Tibial nerve (tissue), 4 donors: Measurements from ENCODE around the gene TTC39C. TPM values are rescaled to one million over a fixed set of nuclear protein-coding genes. Genes with fewer than 3 reads are reported as not detected.
"Not testable (repeated sequence)": the region's sequence is repeated elsewhere in the genome, so short reads cannot be mapped to it uniquely, and the experiment has no call there.

Source experiments
- DNase-seq, 2 donors: peaks; one replicate each; pipeline ENCODE4 v3.0.0-alpha.2; 2019; ENCODE audit warnings: low spot score in 2 of 2
- H3K27ac ChIP-seq, 4 donors: fragments of 200-600 bp; sonication (generic) in 3 of 4; one replicate each; pipeline ENCODE4 v1.5.1; 2017 to 2019; ENCODE audit warnings: mild to moderate bottlenecking in 1 of 4
- H3K27me3 ChIP-seq, 2 donors: fragments of 200-600 bp; sonication (generic) in 1 of 2; one replicate each; pipeline versions ENCODE4 v1.5.1 to v1.6.0; 2017 to 2019
- H3K36me3 ChIP-seq, 3 donors: fragments of 200-600 bp; sonication (generic); one replicate each; pipeline ENCODE4 v1.5.1; 2018 to 2019
- H3K4me1 ChIP-seq, 4 donors: fragments of 200-600 bp; sonication (generic) in 3 of 4; one replicate each; pipeline ENCODE4 v1.5.1; 2017 to 2019
- H3K4me3 ChIP-seq, 4 donors: fragments of 200-600 bp; sonication (generic) in 3 of 4; one replicate each; pipeline ENCODE4 v1.5.1; 2017 to 2019; ENCODE audit warnings: mild to moderate bottlenecking in 1 of 4, moderate library complexity in 1 of 4
- H3K9me3 ChIP-seq, 4 donors: fragments of 200-600 bp; sonication (generic) in 3 of 4; one replicate each; pipeline ENCODE4 v1.5.1; 2017 to 2019
- EP300 ChIP-seq, 2 donors: sonication (generic); formaldehyde crosslinking; IDR thresholded peaks; one replicate each; pipeline ENCODE4 v1.6.1; 2017; ENCODE audit warnings: antibody characterized with exemption in 2 of 2, mild to moderate bottlenecking in 1 of 2
- POLR2A ChIP-seq, 2 donors: fragments of 450-650 bp; IDR thresholded peaks; one replicate each; pipeline ENCODE4 v1.6.1; 2017; ENCODE audit warnings: antibody characterized with exemption in 2 of 2, mild to moderate bottlenecking in 2 of 2, moderate library complexity in 2 of 2
- WGBS, 2 donors: methylation state at CpG; one replicate each; pipeline ENCODE4 v1.1.5; 2018; 5-methylcytosine and 5-hydroxymethylcytosine counted together
- total RNA-seq, 4 donors: library from RNA; depleted of rRNA; stranded (reverse); fragments of >200 nt; gene quantifications; one replicate each; pipeline ENCODE4 v1.1.0, GENCODE V29; 2016
- TF ChIP-seq, protein P1 (sequence below), 5 experiments: fragments of 200-600 bp in 3 of 5; fragments of 450-650 bp in 2 of 5; sonication (generic) in 3 of 5; IDR thresholded peaks; one replicate each; pipeline ENCODE4 v1.5.1; 2016 to 2019; ENCODE audit warnings: antibody characterized with exemption in 5 of 5, mild to moderate bottlenecking in 3 of 5, moderate library complexity in 2 of 5

Gene TTC39C
- total RNA-seq, 4 donors from 2014 or later, result 22.6 to 35.1 (median 29.3) TPM

DNA sequence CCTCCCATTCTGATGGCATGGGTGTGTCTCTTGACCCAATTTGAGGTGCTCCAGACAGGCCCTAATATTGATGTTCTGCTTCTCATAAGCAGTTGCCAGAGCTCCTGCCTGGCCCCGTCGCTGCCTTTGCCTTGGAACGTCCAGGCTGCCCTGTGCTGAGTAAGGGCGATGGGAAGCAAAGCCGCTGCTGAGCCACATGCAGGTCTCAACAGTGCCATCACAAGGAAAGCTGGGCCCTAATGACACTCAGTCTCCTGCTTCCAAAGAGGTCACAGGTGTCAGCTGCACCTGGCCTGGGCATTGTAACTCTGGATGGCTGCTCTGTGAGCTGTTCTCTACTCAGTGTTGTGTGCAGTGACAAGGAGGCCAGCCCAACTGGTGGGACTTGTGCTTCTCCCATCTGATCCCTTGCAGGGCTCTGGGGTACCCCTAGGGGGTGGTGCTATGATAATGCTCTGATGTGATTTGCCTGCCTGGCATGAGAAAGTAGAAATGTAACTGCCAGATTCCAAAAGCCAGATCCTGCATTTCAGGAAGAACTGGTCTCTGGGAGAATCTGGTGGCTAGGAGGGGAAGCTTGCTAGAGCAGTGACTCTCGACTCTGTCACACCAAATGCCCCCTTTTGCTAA lies 8.7 kb downstream of the TTC39C start:
- H3K4me3 ChIP-seq, result no peak overlapping the region
- WGBS, 2 donors, result 98 to 99% methylated on average over 6 of the region's 6 CpGs
- no peak for DNase-seq
- H3K27ac ChIP-seq, result no peak overlapping the region
- no peaks in the 10 kb centered on the region for H3K9me3 ChIP-seq
- TF ChIP-seq POLR2A (IDR thresholded peaks at IDR 0.05) (no peak), EP300 (IDR thresholded peaks at IDR 0.05) (no peak)
- TF ChIP-seq, protein P1, sequence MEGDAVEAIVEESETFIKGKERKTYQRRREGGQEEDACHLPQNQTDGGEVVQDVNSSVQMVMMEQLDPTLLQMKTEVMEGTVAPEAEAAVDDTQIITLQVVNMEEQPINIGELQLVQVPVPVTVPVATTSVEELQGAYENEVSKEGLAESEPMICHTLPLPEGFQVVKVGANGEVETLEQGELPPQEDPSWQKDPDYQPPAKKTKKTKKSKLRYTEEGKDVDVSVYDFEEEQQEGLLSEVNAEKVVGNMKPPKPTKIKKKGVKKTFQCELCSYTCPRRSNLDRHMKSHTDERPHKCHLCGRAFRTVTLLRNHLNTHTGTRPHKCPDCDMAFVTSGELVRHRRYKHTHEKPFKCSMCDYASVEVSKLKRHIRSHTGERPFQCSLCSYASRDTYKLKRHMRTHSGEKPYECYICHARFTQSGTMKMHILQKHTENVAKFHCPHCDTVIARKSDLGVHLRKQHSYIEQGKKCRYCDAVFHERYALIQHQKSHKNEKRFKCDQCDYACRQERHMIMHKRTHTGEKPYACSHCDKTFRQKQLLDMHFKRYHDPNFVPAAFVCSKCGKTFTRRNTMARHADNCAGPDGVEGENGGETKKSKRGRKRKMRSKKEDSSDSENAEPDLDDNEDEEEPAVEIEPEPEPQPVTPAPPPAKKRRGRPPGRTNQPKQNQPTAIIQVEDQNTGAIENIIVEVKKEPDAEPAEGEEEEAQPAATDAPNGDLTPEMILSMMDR (IDR thresholded peaks at IDR 0.05), result no peak
- peaks cover 0 to 20% (median 12%) of the 10 kb centered on the region in 4 donors for H3K4me1 ChIP-seq
- H3K27me3 ChIP-seq, result no peaks in the 10 kb centered on the region
- H3K36me3 ChIP-seq, result peaks cover 0 to 8% (median 0%) of the 10 kb centered on the region in 3 donors

DNA sequence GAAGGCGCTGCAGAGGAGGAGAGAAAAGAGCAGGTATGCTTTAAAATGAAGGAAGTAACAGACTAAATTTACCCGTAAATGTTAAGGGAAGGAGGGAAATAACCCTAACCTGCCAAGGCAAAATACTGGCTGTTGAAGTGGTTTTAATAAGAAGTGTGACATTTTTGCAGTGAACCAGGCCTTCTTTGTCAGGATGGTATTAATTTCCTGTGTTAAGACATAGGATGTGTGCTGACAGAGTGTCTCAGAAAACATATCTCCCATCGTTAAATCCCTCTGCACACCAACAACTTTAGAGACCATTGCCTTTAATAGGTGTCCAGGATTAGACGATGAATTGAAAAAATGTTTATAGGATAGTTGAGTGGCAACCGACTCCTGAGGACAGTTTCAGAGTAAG lies 9.9 kb downstream of the TTC39C start:
- H3K4me3 ChIP-seq, result no peak overlapping the region
- no peak for DNase-seq
- H3K27me3 ChIP-seq, result no peaks in the 10 kb centered on the region
- H3K27ac ChIP-seq, result no peak overlapping the region
- H3K9me3 ChIP-seq, result no peaks in the 10 kb centered on the region
- H3K36me3 ChIP-seq, result peaks cover 0 to 8% (median 0%) of the 10 kb centered on the region in 3 donors
- peaks cover 0 to 25% (median 10%) of the 10 kb centered on the region in 4 donors for H3K4me1 ChIP-seq
- TF ChIP-seq EP300 (IDR thresholded peaks at IDR 0.05), result no peak
- TF ChIP-seq, protein P1 (IDR thresholded peaks at IDR 0.05), result no peak
- TF ChIP-seq POLR2A (IDR thresholded peaks at IDR 0.05), result no peak
- WGBS, 2 donors, result 90 to 91% methylated on average over 5 of the region's 5 CpGs

DNA sequence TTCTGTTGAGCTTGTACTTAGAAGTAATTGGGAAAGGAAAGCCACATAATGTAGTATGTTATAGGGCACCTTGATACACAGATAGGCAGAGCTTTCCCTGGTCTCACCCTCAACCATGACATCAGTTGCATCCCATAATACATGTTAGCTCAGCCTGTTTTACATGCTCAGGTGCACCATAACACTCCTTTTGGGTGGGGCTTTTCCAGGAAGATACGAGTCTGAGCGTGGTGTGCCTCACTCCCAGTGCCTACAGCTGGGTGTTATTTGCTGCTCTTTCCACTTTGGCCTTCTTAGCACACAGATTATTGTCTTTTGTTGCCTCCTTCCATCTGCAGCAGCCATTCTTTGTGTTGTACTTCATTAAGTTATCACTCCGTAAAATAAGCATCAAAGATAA lies 11.9 kb downstream of the TTC39C start:
- DNase-seq, result no peak
- H3K27ac ChIP-seq, result no peak overlapping the region
- 91 to 96% methylated on average over 3 of the region's 3 CpGs for WGBS, 2 donors

DNA sequence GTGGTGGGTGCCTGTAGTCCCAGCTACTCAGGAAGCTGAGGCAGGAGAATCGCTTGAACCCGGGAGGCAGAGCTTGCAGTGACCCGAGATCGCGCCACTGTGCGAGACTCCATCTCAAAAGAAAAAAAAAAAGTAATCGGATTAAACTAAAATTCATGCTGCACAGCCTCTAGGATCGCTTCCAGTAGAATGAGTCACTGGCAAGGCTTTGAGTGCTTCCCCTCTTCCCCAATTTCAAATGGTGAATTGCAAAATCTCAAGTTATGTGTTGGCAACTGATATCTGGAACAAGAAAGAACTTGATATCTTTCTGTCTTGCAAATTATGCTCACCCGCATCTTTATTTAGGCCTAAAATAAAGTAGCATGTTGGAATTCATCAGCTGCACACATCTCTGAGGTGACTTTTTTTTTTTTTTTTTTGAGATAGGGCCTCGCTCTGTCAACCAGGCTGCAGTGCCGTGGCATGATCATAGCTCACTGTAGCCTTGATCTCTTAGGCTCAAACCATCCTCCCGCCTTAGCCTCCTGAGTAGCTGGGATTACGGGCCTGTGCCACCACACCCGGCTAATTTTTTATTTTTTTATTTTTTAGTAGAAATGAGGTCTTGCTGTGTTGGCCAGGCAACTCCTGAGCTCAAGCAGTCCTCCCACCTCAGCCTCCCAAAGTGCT lies 12.7 kb downstream of the TTC39C start:
- Histone ChIP-seq H3K4me3 (no peak overlapping the region), H3K4me1 (peaks cover 0 to 19% (median 10%) of the 10 kb centered on the region in 4 donors), H3K36me3 (peaks cover 0 to 8% (median 0%) of the 10 kb centered on the region in 3 donors), H3K9me3 (no peaks in the 10 kb centered on the region), H3K27me3 (no peaks in the 10 kb centered on the region), H3K27ac (peak overlapping the region in 2 of 4 donors; percentile 54 to 75)
- WGBS, 2 donors, result 67 to 69% methylated on average over 14 of the region's 14 CpGs
- peak in 1 of 2 donors; percentile 63 for TF ChIP-seq EP300 (IDR thresholded peaks at IDR 0.05)
- TF ChIP-seq, protein P1 (IDR thresholded peaks at IDR 0.05), result no peak
- peak in 1 of 2 donors; percentile 52 for DNase-seq

More for the DNA sequence above, 11.9 kb downstream of the TTC39C start:
- Histone ChIP-seq H3K27me3 (no peaks in the 10 kb centered on the region), H3K4me1 (peaks cover 0 to 25% (median 10%) of the 10 kb centered on the region in 4 donors), H3K9me3 (no peaks in the 10 kb centered on the region), H3K36me3 (peaks cover 0 to 8% (median 0%) of the 10 kb centered on the region in 3 donors), H3K4me3 (no peak overlapping the region)
- TF ChIP-seq, protein P1 (IDR thresholded peaks at IDR 0.05), result no peak
- TF ChIP-seq POLR2A (IDR thresholded peaks at IDR 0.05), result no peak
- no peak for TF ChIP-seq EP300 (IDR thresholded peaks at IDR 0.05)

DNA sequence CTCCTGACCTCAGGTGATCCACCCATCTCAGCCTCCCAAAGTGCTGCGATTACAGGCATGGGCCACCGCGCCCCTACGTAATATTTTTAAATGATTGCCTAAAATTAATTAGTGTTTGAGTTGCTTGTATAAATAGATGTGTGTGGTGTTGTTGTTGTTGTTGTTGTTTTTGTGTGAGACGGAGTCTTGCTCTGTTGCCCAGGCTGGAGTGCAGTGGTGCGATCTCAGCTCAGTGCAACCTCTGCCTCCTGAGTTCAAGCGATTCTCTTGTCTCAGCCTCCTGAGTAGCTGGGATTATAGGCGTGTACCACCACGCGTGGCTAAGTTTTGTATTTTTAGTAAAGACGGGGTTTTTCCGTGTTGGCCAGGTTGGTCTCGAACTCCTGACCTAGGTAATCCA lies 14.4 kb downstream of the TTC39C start:
- not testable (repeated sequence) for H3K36me3 ChIP-seq, DNase-seq, H3K9me3 ChIP-seq, H3K27me3 ChIP-seq, H3K4me3 ChIP-seq
- H3K4me1 ChIP-seq, result peaks cover 0 to 16% (median 11%) of the 10 kb centered on the region in 4 donors
- WGBS, 2 donors, result 94 to 97% methylated on average over 13 of the region's 13 CpGs
- H3K27ac ChIP-seq, result peak overlapping the region in 3 of 4 donors; percentile 20 to 75 (median 29)
